HG02938 (cell line): Measurements from ENCODE around the gene TJP1.

Experiments used
- ATAC-seq: cut with Tn5 transposase; IDR thresholded peaks from one replicate; pipeline ENCODE4 v1.9.1; 2021; ENCODE audit warnings: mild to moderate bottlenecking, moderate library complexity; ENCODE audit not compliant: unreplicated experiment

The TJP1 gene

GRCh38 chr15:29822100-29822683 lies at the start of gene TJP1:
TSS of gene TJP1 (minus strand) at chr15:29822468. CDS start at chr15:29822028, 440 bp downstream.
- ATAC-seq = no peak

- no peak for ATAC-seq
These were observed 49.1 kb upstream of the TJP1 start for GRCh38 chr15:29871401-29871800.

- no peak for ATAC-seq
These were observed 48.4 kb upstream of the TJP1 start for GRCh38 chr15:29870495-29871151.

GRCh38 chr15:29867241-29868000 lies 45.2 kb upstream of the TJP1 start:
- ATAC-seq = no peak

GRCh38 chr15:29866337-29866736 lies 44.1 kb upstream of the TJP1 start:
- no peak for ATAC-seq

- no peak for ATAC-seq
These were observed 42.2 kb upstream of the TJP1 start for GRCh38 chr15:29864501-29864900.

- ATAC-seq = no peak
These were observed 41.2 kb upstream of the TJP1 start for GRCh38 chr15:29863438-29863837.

- ATAC-seq = no peak
These were observed 40.0 kb upstream of the TJP1 start for GRCh38 chr15:29862271-29862670.

GRCh38 chr15:29860872-29861271 lies 38.6 kb upstream of the TJP1 start:
- ATAC-seq = no peak

- no peak for ATAC-seq
These were observed 37.9 kb upstream of the TJP1 start for GRCh38 chr15:29859973-29860715.

GRCh38 chr15:29859293-29859692 lies 37.0 kb upstream of the TJP1 start:
- no peak for ATAC-seq

GRCh38 chr15:29857221-29857789 lies 35.0 kb upstream of the TJP1 start:
- ATAC-seq = no peak

GRCh38 chr15:29854413-29854812 lies 32.1 kb upstream of the TJP1 start:
- no peak for ATAC-seq

- ATAC-seq = no peak
These were observed 31.1 kb upstream of the TJP1 start for GRCh38 chr15:29853211-29853987.

GRCh38 chr15:29852201-29852600 lies 29.9 kb upstream of the TJP1 start:
- no peak for ATAC-seq

- ATAC-seq = no peak
These were observed 27.4 kb upstream of the TJP1 start for GRCh38 chr15:29849716-29850115.

GRCh38 chr15:29849218-29849617 lies 26.9 kb upstream of the TJP1 start:
- ATAC-seq = no peak

- ATAC-seq = no peak
These were observed 22.1 kb upstream of the TJP1 start for GRCh38 chr15:29844290-29844903.

GRCh38 chr15:29842290-29842689 lies 20.0 kb upstream of the TJP1 start:
- no peak for ATAC-seq

- ATAC-seq = no peak
These were observed 18.7 kb upstream of the TJP1 start for GRCh38 chr15:29840926-29841325.
